Gastroesophageal sphincter (tissue), 3 donors: ENCODE data around the gene NEDD4L.

Source experiments
- CTCF ChIP-seq, 4 experiments: fragments of 200-600 bp in 2 of 4; fragments of 450-650 bp in 2 of 4; sonication (generic) in 1 of 4; IDR thresholded peaks; one replicate each; pipeline ENCODE4 v1.5.1; 2017 to 2019; ENCODE audit warnings: antibody characterized with exemption in 4 of 4, mild to moderate bottlenecking in 2 of 4, moderate library complexity in 2 of 4
- EP300 ChIP-seq: sonication (generic); formaldehyde crosslinking; IDR thresholded peaks from one replicate; pipeline ENCODE4 v1.6.1; 2017; ENCODE audit warnings: antibody characterized with exemption, mild to moderate bottlenecking
- POLR2A ChIP-seq, 2 donors: fragments of 450-650 bp; IDR thresholded peaks; one replicate each; pipeline ENCODE4 v1.6.1; 2017; ENCODE audit warnings: antibody characterized with exemption in 2 of 2, mild to moderate bottlenecking in 2 of 2, moderate library complexity in 1 of 2
- POLR2AphosphoS5 ChIP-seq: sonication (generic); formaldehyde crosslinking; IDR thresholded peaks from one replicate; pipeline ENCODE4 v1.6.1; 2017; ENCODE audit warnings: antibody characterized with exemption

GRCh38 chr18:58401191-58401590 is 357.2 kb downstream of the NEDD4L start:
- TF ChIP-seq CTCF (IDR thresholded peaks at IDR 0.05) (no peak), POLR2A (IDR thresholded peaks at IDR 0.05) (no peak), POLR2AphosphoS5 (no peak), EP300 (no peak)
